Activated CD8-positive, alpha-beta memory T cell treated with anti-CD3 and anti-CD28 coated beads for 48 hours (primary cell): ENCODE data around the gene USP6NL.

Experiments
- DNase-seq, 3 experiments: peaks; one replicate each; pipeline ENCODE4 v3.0.0-alpha.2; 2020; ENCODE audit warnings: low read depth in 2 of 3, low spot score in 2 of 3

Gene USP6NL

GRCh38 chr10:11553773-11554381, 57.6 kb downstream of the USP6NL start:
- no peak for DNase-seq

GRCh38 chr10:11551916-11552602, 59.4 kb downstream of the USP6NL start:
- no peak for DNase-seq

- no peak for DNase-seq
Measured at GRCh38 chr10:11551104-11551503, 60.3 kb downstream of the USP6NL start.

GRCh38 chr10:11548768-11549099, 62.7 kb downstream of the USP6NL start:
- no peak for DNase-seq

GRCh38 chr10:11548065-11548767, 63.2 kb downstream of the USP6NL start:
- no peak for DNase-seq

GRCh38 chr10:11546581-11546980, 64.9 kb downstream of the USP6NL start:
- DNase-seq: no peak

- no peak for DNase-seq
Measured at GRCh38 chr10:11541296-11541695, 70.2 kb downstream of the USP6NL start.

GRCh38 chr10:11539191-11539868, 72.1 kb downstream of the USP6NL start:
- DNase-seq: no peak

- DNase-seq: no peak
Measured at GRCh38 chr10:11538834-11539190, 72.6 kb downstream of the USP6NL start.

- no peak for DNase-seq
Measured at GRCh38 chr10:11536228-11536627, 75.2 kb downstream of the USP6NL start.

- DNase-seq: no peak
Measured at GRCh38 chr10:11535346-11535959, 76.0 kb downstream of the USP6NL start.

- no peak for DNase-seq
Measured at GRCh38 chr10:11533328-11533781, 78.1 kb downstream of the USP6NL start.

- DNase-seq: no peak
Measured at GRCh38 chr10:11532306-11532705, 79.1 kb downstream of the USP6NL start.

GRCh38 chr10:11530806-11531205, 80.6 kb downstream of the USP6NL start:
- no peak for DNase-seq

- no peak for DNase-seq
Measured at GRCh38 chr10:11529276-11529903, 82.1 kb downstream of the USP6NL start.

GRCh38 chr10:11528286-11528685, 83.2 kb downstream of the USP6NL start:
- no peak for DNase-seq

GRCh38 chr10:11527691-11528255, 83.7 kb downstream of the USP6NL start:
- no peak for DNase-seq

GRCh38 chr10:11527068-11527467, 84.4 kb downstream of the USP6NL start:
- no peak for DNase-seq

GRCh38 chr10:11525503-11525902, 85.9 kb downstream of the USP6NL start:
- DNase-seq: no peak

- no peak for DNase-seq
Measured at GRCh38 chr10:11522821-11523245, 88.6 kb downstream of the USP6NL start.

GRCh38 chr10:11521860-11522259, 89.6 kb downstream of the USP6NL start:
- no peak for DNase-seq
